ENCODE results near the gene PLCL1.

GRCh38 chr2:197959383-197959782, 155.0 kb downstream of the PLCL1 start:
- TF ChIP-seq EZH2 (IDR thresholded peaks at IDR 0.05; ENCODE audit: insufficient read depth, poor library complexity, severe bottlenecking) (no peak), EZH2phosphoT487 (IDR thresholded peaks at IDR 0.05; ENCODE audit: insufficient read depth, low read depth) (no peak)

Data from GM23248 (cell line).